ENCODE measurements around the gene GRB10.

Gene GRB10

GRCh38 chr7:50540785-50541579 lies 241.7 kb downstream of the GRB10 start:
- DNase-seq = no peak
- in situ Hi-C loops (cut with HindIII; ENCODE audit: low pct_ligation_motif_present, low pct_unique_long_range_greater_than_20kb, low sequenced_read_pairs) = no loop called here

Measured in ACHN (cell line).